HG03103 (cell line): ENCODE measurements around the gene CCNJL.

Experiments used
- ATAC-seq: cut with Tn5 transposase; IDR thresholded peaks from one replicate; pipeline ENCODE4 v1.9.1; 2021; ENCODE audit warnings: low read depth; ENCODE audit not compliant: unreplicated experiment

CCNJL gene

DNA sequence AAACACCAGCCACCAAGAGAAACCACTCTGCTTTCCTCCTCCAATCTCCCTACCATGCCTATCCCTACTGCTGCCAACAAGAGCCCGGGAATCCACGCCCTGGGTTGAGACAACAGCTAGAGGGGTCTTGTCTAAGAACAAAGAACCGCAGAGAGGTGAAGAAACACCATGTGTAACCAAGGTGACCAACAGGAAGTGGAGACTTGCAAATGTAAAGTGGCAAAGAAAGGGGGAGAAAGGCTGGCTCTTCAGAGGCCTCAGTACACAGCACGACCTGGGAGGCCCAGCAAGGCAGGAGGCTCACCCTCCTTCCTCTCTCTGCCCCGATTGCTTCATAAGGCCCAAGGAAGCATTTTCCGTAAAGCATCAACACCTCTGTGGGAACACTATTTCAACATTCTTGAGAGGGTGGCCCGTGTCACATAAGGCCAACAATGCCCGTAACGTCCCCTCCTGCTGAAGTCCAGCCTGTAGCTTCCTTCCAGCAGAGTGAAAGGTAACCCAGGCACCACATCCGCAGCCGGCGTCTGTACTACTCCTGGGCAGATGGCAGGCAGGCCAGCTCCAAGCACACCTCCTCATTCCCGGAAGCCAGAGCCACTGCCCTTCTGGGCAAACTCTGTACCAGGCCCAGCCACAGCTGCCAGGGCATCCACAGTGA is 18.3 kb downstream of the CCNJL start:
- no peak for ATAC-seq

DNA sequence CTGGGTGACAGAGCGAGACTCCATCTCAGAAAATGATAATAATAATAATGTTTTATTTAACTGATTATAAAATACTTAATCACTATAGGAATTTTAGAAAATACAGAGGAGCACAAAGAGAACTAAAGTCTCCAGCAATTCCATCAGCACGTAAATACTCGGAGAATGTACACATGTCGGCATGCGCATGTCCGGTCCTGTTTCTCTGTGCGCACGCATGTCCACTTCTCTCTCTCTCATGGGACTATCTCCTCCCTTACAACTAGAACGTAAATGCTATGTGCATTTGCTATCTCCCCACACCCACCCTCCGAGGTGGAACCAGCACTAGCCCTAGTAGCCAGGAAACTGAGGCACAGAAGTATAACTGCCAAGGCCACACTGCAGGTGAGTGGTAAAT is 19.0 kb downstream of the CCNJL start:
- ATAC-seq, result no peak

DNA sequence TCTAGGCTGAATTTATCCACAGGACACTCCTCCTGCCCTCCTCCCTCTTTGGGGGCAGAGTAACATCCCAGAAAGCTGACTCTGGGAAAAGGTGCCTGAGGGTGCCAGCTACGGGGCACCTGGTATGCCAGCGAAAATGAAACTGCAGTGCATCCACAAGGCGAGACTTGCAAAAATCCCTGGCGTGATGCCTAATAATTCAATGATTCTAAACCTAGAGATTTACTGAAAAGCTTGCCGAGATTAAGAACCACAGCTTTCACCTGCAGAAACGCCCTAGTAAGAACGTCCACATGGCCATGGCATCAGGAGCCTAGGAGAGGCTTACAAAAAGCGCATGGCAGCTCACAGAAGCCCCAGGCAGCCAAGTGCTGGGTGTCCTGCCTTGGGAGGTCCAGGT is 20.9 kb downstream of the CCNJL start:
- ATAC-seq, result no peak

DNA sequence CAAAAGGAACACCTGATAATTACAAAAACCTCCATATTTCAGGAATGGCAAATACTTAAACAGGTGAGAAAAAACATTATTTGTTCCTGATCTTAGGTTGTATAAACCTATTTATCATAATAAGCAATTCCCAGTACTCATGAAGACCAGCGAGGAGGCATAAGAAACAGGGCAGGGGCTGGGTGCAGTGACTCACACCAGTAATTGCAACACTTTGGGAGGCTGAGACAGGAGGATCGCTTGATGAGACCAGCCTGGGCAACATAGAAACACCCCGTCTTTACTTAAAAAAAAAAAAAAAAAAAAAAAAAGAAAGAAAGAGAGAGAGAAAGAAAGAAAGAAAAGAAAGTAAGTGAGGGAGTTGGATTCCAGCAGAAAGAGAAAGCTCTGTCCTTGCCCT is 21.6 kb downstream of the CCNJL start:
- ATAC-seq, result no peak

DNA sequence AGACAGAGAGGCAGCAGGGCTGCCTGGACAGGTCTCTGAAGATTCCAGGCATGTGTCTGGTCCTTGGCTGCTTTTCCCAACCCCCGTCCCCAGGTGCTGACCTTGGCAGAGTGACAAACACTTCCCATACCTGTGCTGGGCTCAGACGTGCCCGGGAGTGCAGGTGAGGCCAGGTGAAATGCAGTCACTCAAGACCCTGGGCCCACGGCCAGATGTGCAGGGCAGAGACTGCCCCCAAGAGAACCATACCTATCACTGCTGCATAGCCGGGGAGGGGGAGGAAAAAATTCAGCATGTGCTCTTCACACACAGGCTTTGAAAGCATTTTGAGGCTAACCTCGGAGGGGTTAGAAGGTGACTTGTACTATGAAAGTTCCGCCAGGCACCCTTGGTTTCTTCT is 22.6 kb downstream of the CCNJL start:
- no peak for ATAC-seq

DNA sequence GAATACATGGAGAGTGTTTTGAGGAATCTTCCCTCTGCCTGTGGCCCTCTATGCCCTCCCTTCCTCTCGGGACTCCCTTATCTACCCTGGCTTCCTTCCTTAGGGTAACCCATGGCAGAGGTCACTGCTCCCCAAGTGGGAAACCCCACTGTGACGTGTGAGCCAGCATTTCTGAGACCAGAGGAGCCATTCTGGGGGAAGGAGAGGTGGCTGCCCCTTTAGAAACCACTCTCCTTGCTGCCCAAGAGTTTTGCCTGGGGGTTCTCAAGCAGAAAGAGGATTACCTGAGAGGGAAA is 23.1 kb downstream of the CCNJL start:
- ATAC-seq, result no peak

DNA sequence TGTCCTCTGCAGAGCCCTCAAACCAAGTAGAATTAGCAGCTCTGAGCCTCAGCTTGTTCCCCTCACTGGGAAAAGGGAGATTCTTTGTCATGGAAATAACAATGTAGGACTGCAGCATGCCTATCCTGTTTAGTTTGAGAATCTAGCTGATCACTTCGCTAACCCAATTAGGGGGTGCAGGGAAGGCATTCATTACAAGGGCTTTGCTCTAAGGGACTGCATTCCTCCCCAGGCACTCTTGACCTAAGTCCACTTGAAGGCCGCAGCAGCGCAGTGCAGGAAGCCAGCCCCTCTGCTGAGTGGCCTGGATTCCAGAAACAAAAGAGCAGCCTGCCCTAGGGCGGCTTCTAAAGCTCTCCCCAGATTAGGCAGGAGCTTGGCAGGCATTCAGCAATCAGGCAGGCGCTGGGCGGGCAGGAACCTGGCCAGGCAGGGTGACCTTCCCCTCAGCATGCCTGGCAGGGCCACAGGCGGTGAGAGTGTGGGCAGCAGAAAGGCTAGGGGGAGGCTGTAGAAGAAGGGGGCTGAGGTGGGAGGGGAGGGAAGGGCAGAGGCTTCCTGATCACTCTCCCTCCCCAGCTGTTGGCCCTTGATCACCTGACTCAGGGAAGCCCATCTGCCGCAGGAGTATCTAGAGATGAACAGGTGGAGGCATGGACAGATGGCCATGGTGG is 24.8 kb downstream of the CCNJL start:
- ATAC-seq, result no peak

DNA sequence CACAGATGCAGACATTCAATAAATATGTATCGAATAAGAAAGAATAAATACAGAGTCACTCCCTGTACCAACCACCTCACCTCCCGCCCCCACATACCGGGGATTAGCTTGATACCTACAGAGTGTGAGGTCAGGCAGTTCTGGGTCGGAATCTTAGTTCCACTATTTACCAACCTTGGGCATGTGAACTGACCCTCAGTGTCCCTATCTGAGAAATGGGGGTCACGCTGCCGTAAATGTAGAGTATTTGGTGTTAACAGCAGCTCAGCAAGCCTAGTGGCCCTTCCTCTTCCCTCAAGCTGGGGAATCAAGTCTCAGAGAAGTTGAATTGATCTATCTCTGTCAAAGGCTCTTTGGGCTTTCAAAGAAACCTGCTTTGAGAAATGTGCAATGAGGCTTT is 25.4 kb downstream of the CCNJL start:
- ATAC-seq, result no peak

DNA sequence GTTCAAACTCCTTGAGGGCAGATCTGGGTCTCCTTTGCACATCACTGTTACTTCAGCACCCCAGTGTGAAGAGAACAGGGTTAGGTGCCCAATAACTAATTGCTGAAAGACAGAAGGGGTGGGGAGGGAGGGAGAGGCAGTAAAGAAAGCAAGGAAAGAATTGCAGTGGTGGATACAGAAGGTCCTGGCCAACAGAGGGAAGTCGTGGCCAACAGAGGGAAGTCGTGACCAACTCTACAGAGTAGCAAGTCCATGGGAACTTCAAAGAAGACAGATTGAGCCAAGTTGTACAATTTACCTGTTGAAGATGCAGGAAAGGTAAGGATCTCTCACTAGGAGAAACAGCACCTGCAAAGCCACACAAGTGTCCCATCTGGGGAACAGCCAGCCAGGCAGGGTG is 27.0 kb downstream of the CCNJL start:
- no peak for ATAC-seq

DNA sequence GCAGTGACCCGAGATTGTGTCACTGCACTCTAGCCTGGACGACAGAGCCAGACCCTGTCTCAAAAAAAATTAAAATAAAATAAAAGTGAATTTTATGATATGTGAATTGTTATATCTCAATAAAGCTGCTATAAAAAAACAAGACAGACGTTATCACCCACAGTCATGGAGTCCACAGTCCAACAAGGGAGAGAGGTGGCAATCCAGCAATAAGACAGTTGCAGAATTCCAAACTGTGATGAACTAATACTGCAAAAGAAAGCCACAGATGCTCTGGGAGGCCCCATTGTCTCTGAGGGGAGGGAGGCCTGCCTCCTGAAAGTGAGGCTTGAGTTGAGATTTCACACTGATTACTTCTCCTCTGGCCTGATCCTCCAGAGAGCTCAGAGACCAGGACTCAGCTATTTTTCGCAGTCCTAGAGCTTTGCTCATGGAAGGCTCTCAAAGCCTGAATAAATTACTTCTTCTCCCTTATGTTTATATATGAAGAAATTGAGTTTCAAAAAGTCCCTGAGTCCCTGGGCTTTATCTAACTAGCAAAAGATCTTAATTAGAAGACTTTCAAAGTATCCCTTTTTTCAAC is 28.0 kb downstream of the CCNJL start:
- no peak for ATAC-seq

DNA sequence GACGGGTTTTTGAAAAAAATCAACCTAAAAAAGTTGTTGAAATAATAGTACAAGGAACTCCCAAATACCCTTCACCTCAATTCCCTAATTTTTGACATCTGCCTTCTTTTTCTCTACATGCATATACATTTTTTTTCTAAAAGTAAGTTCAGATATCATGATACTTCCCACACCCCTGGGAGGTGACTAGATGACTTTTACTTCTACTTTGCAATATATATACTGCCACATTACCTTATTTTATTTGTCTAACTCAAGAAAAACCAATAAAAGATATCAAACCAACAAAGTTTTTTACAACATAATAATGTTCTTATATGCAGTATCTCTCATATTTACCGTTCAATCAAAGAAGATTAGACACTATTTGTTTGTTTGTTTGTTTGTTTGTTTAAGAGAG is 31.1 kb downstream of the CCNJL start:
- no peak for ATAC-seq

DNA sequence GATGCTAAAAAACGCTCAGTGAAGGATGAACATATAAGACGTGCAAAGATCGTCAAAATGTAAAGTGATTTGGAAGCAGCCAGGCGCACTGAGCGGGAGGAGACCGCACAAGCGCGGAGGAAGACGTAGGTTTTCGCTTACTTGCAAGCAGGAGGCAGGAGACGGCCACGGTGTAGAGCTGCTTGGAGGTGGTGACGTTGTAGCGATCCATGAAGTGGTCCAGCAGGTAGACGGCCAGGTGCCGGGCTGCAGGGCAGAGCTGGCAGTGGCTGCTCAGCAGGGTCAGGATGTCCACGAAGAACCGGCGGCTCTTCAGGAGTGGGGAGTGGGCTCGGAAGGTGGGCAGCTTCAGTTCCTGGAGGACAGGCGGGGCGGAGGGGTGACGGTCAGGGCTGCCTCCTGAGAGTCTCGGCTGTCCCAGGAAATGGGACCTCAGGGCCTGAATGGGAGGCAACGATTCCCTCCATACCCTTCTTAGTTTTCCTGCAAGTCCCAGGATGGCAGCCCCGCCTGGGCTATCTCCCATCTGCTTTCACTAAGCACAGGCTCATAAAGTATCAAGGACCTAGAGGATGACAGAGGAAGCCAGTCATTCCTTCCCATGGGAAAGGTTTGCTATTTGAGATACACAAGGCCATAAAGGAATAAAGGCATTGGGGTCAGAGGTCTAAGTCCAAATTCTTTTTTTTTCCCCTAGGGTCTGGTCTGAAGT is 31.8 kb downstream of the CCNJL start:
- ATAC-seq, result no peak

DNA sequence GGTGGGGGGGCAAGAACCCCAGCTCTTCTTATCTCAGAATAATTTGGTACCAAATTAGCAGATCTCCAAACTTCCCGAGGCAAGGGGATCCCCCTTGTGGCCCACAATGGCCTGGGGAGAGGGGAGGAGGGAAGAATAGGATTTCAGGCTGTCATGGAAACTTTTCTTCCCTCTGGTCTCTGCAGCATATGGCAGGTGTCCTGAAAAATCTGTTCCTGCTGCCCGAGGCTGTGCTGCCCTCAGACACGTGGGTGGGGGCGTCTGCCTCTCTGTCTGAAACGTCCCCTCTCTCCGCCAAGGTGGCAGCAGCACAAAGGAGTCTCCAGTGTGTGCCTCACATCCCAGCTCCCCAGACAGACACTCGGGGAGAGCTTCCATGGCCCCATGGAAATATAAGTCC is 34.0 kb downstream of the CCNJL start:
- ATAC-seq, result no peak

DNA sequence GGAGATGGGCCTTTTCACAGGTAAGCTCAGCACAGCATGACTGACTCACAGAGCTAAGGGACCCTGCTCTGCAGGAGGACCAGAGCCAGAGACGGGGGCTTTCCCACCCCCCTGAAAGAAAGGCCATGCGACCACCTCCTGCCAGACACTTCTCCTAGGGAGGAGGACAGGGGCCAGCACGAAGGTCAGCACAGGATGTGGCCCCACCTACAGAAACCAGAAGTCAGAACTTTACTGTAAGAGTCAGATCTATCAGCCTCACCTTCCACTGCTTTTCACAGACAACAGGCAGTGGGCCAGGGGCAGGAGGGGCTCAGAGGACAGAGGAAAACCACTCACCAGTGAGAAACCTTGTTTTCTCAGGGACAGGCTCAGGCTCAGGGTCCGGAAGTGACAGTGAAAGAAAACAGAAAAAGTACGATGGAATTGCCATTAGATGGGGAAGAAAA is 37.9 kb downstream of the CCNJL start:
- ATAC-seq, result no peak

DNA sequence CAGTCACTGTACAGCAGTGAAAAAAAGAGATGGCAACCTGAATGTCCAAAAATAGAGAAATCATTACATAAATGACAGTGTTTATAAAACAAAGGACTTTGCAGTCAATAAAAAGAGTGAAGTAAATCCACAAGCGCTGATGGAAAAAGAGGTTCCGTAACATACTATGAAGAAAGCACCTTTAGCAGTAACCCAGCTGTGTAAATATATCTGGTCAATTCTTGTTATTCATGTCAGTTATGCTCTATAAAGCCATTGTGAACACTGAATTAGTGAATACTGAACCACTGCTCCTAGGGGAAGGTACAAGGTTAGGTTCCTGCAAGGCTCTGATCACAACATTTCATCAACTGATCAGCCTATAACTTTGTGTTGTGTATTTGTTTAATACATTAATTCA is 39.5 kb downstream of the CCNJL start:
- no peak for ATAC-seq

DNA sequence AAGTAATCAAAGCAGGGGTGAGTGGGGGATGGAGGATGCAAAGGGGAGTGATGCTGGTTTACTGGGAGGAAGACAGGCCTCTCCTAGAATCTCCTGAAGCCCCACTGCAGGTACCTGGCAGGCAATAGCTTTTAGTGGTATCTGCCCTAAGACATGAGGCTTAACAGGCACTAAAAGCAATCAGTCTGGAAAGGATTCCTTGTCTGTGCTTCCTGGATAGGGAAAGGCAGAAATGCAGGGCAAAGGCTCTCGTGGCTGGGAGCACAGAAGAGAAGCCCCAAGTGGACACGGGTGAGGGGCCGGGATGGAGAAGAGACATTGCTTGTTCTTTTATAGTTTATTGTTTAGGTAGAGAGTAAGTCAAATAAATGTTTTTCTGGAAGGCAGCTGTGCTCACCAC is 40.1 kb downstream of the CCNJL start:
- ATAC-seq, result no peak

DNA sequence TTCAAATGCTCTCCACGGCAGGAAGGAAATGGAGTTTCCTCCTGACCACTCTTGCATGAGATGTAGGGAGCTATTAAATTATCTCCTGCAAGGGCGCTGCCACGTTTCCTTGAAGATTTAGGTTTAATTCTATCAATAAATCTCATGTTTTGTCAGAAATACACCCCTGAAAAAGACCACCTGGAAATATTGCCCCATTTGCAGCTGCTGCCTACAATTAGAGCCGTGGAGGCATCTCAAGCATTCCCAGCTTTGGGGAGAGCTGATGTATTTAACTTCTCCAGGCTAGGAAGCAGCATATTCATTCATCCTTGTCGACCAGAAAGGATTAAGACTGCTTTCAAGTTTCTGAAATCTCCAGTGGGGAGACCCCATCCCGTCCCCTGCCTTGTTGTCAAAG is 40.5 kb downstream of the CCNJL start:
- no peak for ATAC-seq

DNA sequence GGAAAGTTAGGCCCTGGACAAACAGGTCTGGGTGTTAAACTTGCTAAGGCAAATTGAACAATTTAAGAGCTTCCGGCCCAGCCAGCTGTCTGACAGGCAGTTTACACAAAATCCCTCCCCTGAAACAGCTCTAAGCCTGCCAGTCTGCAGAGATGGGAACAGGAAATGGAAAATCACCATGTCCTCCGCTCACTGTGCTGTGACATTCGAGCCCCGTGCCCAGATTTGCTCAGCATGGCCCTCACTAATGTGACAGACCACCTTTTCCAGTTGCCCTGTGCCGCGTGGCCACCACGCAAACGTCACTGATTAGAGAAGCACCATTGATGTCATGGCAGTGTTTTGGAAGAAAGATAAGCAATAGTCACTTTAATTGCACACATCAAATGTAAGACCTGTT is 41.0 kb downstream of the CCNJL start:
- no peak for ATAC-seq

DNA sequence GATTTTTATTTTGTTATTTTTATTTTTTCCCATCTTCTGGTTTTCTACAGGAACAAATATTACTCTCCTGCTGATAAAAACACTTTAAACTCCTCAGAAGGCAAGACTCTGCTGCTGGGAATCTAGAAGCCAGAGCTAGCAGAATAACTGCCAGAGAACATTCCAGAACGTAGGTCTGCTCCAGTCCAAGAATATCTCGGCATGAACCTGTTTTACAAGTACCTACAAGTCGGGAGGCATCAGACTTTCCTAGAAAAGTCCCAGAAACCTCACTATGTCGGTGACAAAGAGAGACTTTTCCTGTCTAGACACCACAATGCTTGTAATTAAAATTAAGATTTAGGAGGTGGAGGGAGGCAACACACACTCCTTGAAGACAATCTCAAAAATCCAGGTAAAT is 41.7 kb downstream of the CCNJL start:
- ATAC-seq, result no peak

DNA sequence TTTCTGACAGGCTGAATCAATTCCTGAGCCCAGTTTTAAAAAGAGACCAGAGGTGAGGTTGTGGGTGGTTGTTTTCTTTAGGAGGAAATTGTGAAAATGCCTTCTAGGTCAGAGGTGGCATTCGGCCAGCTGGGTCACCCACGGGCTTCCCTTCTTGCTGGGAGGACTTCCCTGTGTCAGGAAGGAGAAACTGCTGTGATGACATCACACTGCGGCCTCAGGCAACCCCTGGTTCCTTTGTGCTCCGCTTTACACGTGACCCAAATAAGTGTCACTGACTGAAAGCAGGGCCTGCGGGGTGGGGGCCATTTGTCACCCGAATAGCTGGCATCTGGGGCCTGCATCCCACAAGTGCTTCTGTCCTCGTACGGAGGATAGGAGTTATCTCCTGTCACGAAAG is 43.3 kb downstream of the CCNJL start:
- ATAC-seq, result no peak

DNA sequence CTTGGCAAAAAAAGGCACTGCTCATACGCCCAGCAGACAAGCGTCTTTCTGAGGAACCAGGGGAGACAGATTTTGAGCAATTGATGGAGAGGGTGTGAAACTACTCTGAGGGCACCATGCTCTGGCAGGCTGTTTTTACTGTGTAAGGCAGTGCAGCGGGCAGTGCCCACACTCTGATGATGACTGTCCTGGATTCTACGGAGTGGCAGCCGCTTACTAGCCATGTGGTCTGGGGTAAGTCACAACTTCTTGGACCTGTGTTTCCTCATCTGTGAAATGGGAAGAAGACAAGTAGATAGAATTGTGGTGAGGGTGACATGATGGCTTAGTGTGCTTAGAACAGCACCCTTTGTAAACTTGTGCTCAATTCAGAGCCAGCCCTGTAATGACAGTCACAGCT is 44.2 kb downstream of the CCNJL start:
- ATAC-seq, result no peak
